Measurements from ENCODE around the gene STOX2. TPM values are rescaled to one million over a fixed set of nuclear protein-coding genes. Genes with fewer than 3 reads are reported as not detected.

The STOX2 gene
- total and polyA plus RNA-seq, 2 of the 8 experiments (the other 6 are each of a cell fraction or from before 2014, with no cell fraction given), result 5.5 to 20.0 TPM

DNA sequence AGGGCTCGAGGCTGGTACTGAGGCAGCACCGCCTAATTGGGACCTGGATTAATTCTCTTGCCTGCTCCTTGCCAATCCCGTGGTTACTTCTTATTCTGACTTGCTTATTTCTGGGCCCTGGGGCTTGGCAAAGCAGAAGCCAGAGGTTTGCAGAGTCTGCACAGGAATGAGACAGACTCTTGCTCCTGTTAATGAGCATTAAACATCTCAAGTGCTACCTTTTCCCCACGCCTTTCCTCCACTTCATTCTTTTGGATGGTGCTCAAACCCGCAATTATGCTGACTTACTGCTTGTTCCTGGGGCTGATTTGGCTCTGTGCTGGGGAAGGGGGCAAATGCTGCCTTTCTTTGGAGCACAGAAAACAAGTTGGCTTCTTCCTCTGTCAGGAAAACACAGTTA lies 16.5 kb upstream of the STOX2 start:
- no peaks in the 10 kb centered on the region for H3K9me3 ChIP-seq (ENCODE audit: insufficient read depth in 2 of 2, low read depth in 1 of 2, low read length in 1 of 2)
- TF ChIP-seq SRF (IDR thresholded peaks at IDR 0.05; ENCODE audit: low read depth, low read length) (no peak), GTF2F1 (IDR thresholded peaks at IDR 0.05; ENCODE audit: borderline replicate concordance, low read depth, low read length) (no peak), KDM4A (IDR thresholded peaks at IDR 0.05; ENCODE audit: low read depth, low read length, severe bottlenecking) (no peak), TAF7 (optimal IDR thresholded peaks at IDR 0.05; ENCODE audit: borderline replicate concordance, low read depth, low read length) (no peak), YY1 (IDR thresholded peaks at IDR 0.05; ENCODE audit: low read depth, low read length) (no peak), EZH2 (IDR thresholded peaks at IDR 0.05; ENCODE audit: low read depth, low read length, severe bottlenecking) (no peak), GABPA (IDR thresholded peaks at IDR 0.05; ENCODE audit: borderline replicate concordance, insufficient read depth, low read length) (no peak), ZNF274 (IDR thresholded peaks at IDR 0.05; ENCODE audit: borderline replicate concordance, extremely low read depth, low read length) (no peak)

More for the DNA sequence above, 16.5 kb upstream of the STOX2 start:
- H3K23ac ChIP-seq (ENCODE audit: insufficient read length), result no peak overlapping the region
- no peaks in the 10 kb centered on the region for H3K4me1 ChIP-seq (replicated peaks in 1 of 4; ENCODE audit: control insufficient read depth in 3 of 4, insufficient read depth in 4 of 4, low read length in 3 of 4)
- CTCF ChIA-PET (ENCODE audit: partially characterized antibody), result interaction anchor here (0.9 to 1.5 kb wide), 3 partner anchors 17 to 275 kb away, joined by 3 to 4 read pairs (median 4); partner anchors contain the start of gene STOX2
- no peak overlapping the region for H2BK15ac ChIP-seq (ENCODE audit: low read length)
- H3K79me1 ChIP-seq (ENCODE audit: low read depth, low read length), result no peaks in the 10 kb centered on the region; the same call in 1 of the 2 replicates
- H3K23me2 ChIP-seq (ENCODE audit: low read depth, low read length), result no peaks in the 10 kb centered on the region
- H3K4me3 ChIP-seq (ENCODE audit: extremely low read depth in 1 of 4, insufficient read depth in 2 of 4, low read depth in 3 of 4, low read length in 4 of 4), result no peak overlapping the region
- DNase-seq (ENCODE audit: low read depth in 1 of 2, low spot score in 2 of 2) (no peak), FAIRE-seq (no peak)
- no peaks in the 10 kb centered on the region for H3K27me3 ChIP-seq (replicated peaks in 1 of 4; ENCODE audit: control insufficient read depth in 3 of 4, extremely low read depth in 1 of 4, insufficient read depth in 3 of 4, low read length in 3 of 4)
- H2BK12ac ChIP-seq (ENCODE audit: low read depth, low read length), result no peak overlapping the region
- no peak overlapping the region for H4K8ac ChIP-seq (ENCODE audit: extremely low read depth, insufficient read depth, low read length)
- no peaks in the 10 kb centered on the region for H3K79me2 ChIP-seq (ENCODE audit: control insufficient read depth in 1 of 2, insufficient read depth in 2 of 2, low read length in 2 of 2)
- no peak overlapping the region for H3K4me2 ChIP-seq (ENCODE audit: insufficient read depth in 1 of 2, low read depth in 2 of 2, low read length in 2 of 2)
- H4K5ac ChIP-seq (ENCODE audit: insufficient read length, low read depth, low read length), result no peak overlapping the region
- H2BK20ac ChIP-seq (ENCODE audit: low read length), result no peak overlapping the region
- H2AFZ ChIP-seq (ENCODE audit: low read length), result no peak overlapping the region
- 86% methylated on average over 5 of the region's 5 CpGs; no CpG with 5 or more reads in 1 of the 2 experiments for WGBS, 2 experiments (ENCODE audit: extremely low coverage in 1 of 2, insufficient coverage in 1 of 2, insufficient read length in 1 of 2, insufficient replicate concordance in 2 of 2, low coverage in 1 of 2, low lambda C conversion rate in 2 of 2, missing lambda C conversion rate in 1 of 2)
- no peak overlapping the region for H3K9ac ChIP-seq (replicated peaks in 1 of 4; ENCODE audit: extremely low read depth in 1 of 4, low read depth in 3 of 4, low read length in 3 of 4)
- H2BK5ac ChIP-seq (ENCODE audit: low read depth, low read length), result no peak overlapping the region
- H2BK120ac ChIP-seq (replicated peaks; ENCODE audit: low read depth, low read length), result no peak overlapping the region
- H3K56ac ChIP-seq (replicated peaks; ENCODE audit: insufficient read length, low read depth, low read length), result no peak overlapping the region
- no peak overlapping the region for H3K18ac ChIP-seq (ENCODE audit: extremely low read depth, low read length)
- H2AK5ac ChIP-seq (ENCODE audit: low read depth, low read length), result no peak overlapping the region
- H3K27ac ChIP-seq (ENCODE audit: low read depth, low read length), result no peak overlapping the region
- H4K91ac ChIP-seq (replicated peaks; ENCODE audit: insufficient read length, low read length), result no peak overlapping the region
- H4K20me1 ChIP-seq (replicated peaks in 1 of 2; ENCODE audit: control insufficient read depth in 1 of 2, insufficient read depth in 2 of 2, low read length in 2 of 2), result no peaks in the 10 kb centered on the region
- POLR2A ChIA-PET (ENCODE audit: partially characterized antibody), result no interaction called here
- H3K36me3 ChIP-seq (ENCODE audit: control insufficient read depth in 2 of 4, insufficient read depth in 4 of 4, low read length in 3 of 4), result no peaks in the 10 kb centered on the region
- no peak overlapping the region for H3K4ac ChIP-seq (replicated peaks; ENCODE audit: insufficient read length, low read depth, low read length)
- H3K14ac ChIP-seq (ENCODE audit: insufficient read length), result no peak overlapping the region
